Measurements from ENCODE around the gene ZFY.
"Not testable (repeated sequence)": the region's sequence is repeated elsewhere in the genome, so short reads cannot be mapped to it uniquely, and the experiment has no call there.

ZFY gene

GRCh38 chrY:2972708-2973107 is 37.5 kb downstream of the ZFY start:
- no peak for TF ChIP-seq CTCF (IDR thresholded peaks at IDR 0.05; ENCODE audit: extremely low read depth, missing control alignments)
- no peak for DNase-seq (ENCODE audit: low spot score)

- peak; percentile 11 for DNase-seq (ENCODE audit: low spot score)
- no peak for TF ChIP-seq CTCF (IDR thresholded peaks at IDR 0.05; ENCODE audit: extremely low read depth, missing control alignments)
These were observed 38.0 kb downstream of the ZFY start for GRCh38 chrY:2973110-2973751.

GRCh38 chrY:2979283-2979682 is 44.1 kb downstream of the ZFY start:
- no peak for TF ChIP-seq CTCF (IDR thresholded peaks at IDR 0.05; ENCODE audit: extremely low read depth, missing control alignments)

GRCh38 chrY:2984491-2984890 is 49.3 kb downstream of the ZFY start:
- DNase-seq (ENCODE audit: low spot score), result no peak
- no peak for TF ChIP-seq CTCF (IDR thresholded peaks at IDR 0.05; ENCODE audit: extremely low read depth, missing control alignments)

More at GRCh38 chrY:2979283-2979682, 44.1 kb downstream of the ZFY start:
- DNase-seq (ENCODE audit: low spot score), result no peak

- not testable (repeated sequence) for DNase-seq (ENCODE audit: low spot score)
These were observed 52.0 kb downstream of the ZFY start for GRCh38 chrY:2987178-2987577.

- DNase-seq (ENCODE audit: low spot score), result not testable (repeated sequence)
These were observed 62.2 kb downstream of the ZFY start for GRCh38 chrY:2997369-2997768.

GRCh38 chrY:3002190-3002589 is 67.0 kb downstream of the ZFY start:
- no peak for TF ChIP-seq CTCF (IDR thresholded peaks at IDR 0.05; ENCODE audit: extremely low read depth, missing control alignments)
- peak; percentile 5 for DNase-seq (ENCODE audit: low spot score)

GRCh38 chrY:3002680-3003515 is 67.7 kb downstream of the ZFY start:
- DNase-seq (ENCODE audit: low spot score), result peak; percentile 12
- no peak for TF ChIP-seq CTCF (IDR thresholded peaks at IDR 0.05; ENCODE audit: extremely low read depth, missing control alignments)

Measured in GM20000 (cell line).